ENCODE data around the gene NRL.

NRL gene

DNA sequence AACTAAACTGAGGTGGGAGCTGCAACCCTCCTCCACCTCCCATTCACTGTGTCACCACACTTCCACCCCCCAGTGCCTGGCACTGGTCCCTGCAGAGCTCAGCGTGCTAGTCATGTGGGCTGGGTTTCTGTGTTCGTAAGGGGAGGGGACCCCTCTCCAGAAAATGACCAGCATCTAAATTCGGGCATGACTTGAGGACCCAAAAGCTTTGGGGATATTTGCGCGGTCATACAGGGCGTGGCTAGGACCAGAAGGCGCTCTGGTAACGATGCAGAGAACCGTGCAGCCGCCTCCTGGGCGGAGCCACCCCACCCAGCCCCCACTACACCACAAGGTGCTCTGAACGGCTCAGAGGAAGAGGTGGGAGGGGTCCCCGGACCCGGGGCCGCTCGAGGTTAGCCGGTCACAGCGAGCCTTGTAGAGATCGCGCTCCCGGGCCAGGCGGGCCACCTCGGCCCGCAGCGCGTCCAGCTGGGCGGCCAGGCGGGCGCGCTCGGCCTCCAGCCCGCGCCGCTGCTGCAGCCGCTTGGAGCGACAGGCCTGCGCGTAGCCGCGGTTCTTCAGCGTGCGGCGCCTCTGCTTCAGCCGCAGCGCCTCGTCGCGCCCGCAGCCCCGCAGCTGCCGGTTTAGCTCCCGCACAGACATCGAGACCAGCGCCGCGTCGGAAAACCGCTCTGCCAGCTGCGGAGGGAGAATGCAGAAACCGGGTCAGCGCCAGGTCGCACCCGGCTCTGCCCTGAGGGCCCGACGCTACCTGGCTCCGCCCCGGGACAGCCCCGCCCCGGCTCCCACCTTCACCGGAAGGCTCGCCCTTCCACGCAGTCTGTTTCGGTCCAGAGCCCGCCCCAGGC is 33.6 kb downstream of the NRL start:
- DNase-seq = peak; percentile 13 to 14

DNA sequence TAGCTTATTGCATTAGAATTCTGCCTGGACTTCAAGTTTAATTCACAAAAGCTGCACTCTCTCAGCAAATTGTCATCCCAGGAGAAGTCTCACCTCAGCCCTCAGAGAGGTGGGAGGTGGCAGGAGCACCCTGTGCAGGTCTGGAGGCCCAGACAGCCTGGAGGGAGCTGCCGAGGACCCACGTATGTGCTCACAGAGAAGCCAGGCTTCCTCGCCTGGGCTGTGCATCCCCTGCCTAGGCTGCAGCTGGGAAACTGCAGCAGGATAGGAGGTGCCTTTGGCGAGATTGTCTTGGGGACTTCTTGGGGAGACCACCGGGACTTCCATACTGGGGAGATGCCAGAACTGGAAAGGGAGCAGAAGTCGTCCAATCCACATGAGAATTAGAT is 34.6 kb downstream of the NRL start:
- DNase-seq = no peak

DNA sequence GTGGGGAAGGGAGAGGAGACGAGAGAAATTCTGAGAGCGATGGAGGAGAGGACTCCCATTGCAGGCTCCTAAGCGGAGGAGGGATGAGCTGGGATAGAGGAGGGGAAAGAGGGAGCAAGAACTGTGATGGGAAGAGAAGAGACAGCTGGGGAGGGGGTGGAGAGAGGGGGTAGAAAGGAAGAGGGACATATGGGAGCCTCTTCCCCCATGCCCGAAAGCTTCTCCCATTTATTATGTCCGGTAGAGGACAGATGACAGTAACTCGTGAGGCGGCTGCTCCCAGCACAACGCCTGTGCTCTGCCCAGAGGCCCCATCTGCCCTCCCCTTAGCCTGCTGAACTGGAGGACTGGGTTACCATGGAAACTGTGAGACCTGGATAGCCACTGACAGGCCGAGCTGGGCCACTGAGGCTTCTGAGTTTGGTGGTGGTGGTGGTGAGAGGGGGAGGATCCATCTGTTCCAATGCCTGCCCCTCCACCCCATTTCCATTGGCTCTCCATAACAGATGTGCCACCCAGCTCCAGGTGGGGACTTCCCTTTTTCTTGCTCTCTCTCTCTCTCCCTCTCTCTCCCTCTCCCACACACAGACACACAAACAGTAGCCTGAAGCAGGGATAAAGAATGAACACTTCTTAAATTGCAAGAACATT is 35.1 kb downstream of the NRL start:
- DNase-seq = no peak

DNA sequence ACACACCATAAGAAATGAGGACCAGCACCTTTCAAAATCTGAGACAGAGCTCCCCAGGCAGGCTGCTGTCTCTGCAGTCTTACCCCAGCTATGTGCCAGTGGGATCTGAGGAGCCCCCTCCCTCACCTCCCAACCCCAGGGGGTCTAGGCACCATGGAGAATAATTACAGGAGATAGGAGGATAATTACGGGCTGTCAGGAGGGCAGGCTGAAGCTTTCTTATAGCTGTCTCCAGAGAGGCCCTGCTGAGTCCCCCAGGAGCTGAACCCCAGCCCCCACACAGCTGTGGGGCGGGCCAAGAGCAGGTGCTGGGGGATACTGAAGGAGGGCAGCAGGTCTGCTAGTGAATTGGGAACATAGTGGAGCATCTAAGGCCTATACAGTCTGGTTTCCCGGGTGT is 36.6 kb downstream of the NRL start:
- DNase-seq = no peak

DNA sequence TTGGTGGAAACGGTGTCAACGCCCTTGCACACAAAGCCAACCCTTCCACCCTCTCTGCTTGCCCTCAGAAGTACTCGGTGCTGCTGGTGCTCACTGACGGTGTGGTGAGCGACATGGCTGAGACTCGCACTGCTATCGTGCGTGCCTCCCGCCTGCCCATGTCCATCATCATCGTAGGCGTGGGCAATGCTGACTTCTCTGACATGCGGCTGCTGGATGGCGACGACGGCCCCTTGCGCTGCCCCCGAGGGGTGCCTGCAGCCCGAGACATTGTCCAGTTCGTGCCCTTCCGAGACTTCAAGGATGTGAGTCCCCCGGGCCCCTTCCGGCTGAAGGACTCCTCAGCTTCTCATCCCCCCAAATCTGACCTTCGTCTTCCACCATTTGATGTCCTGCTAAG is 37.7 kb downstream of the NRL start:
- DNase-seq = no peak

DNA sequence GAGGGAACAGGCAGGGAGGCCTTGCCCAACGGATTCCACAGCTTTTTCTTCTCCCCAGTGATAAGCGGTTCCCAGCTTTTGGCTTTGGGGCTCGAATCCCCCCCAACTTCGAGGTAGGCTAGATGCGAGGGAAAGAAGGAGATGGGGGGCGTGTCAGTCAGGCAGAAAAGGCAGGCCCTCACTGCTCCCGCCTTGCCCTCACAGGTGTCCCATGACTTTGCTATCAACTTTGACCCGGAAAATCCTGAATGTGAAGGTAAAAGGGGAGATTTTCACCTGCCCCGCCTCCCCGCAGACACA is 38.5 kb downstream of the NRL start:
- DNase-seq = no peak

DNA sequence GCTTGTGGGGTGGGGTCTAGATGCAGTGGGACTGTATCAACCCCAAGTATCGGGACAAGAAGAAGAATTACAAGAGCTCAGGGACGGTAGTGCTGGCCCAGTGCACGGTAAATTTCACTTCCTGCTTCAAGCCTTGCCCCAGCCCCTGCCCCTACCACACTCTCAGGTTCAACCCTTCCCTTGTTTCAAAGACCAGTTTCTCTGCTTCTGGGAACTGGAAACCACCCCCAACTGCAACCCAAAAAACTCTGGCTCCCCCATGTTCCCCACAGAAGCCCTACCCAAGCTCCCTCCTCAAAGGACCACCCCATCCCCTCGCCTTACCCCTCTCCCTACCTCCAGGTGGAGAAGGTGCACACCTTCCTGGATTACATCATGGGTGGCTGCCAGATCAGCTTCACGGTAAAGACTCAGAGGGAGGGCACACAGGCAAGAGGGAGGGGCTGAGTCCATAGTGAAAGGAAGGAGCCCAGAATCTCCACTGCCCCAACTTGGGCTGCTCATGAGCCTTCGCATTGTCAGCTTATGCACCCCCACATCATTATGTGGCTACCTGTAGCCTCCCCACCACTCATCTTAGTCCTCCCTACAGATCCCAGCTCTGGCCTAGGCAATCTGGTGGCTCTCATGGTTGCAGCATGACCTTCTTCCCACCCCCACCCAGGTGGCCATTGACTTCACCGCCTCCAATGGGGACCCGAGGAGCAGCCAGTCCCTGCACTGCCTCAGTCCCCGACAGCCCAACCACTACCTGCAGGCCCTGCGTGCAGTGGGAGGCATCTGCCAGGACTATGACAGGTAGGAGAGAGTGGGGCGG is 39.1 kb downstream of the NRL start:
- DNase-seq = no peak

DNA sequence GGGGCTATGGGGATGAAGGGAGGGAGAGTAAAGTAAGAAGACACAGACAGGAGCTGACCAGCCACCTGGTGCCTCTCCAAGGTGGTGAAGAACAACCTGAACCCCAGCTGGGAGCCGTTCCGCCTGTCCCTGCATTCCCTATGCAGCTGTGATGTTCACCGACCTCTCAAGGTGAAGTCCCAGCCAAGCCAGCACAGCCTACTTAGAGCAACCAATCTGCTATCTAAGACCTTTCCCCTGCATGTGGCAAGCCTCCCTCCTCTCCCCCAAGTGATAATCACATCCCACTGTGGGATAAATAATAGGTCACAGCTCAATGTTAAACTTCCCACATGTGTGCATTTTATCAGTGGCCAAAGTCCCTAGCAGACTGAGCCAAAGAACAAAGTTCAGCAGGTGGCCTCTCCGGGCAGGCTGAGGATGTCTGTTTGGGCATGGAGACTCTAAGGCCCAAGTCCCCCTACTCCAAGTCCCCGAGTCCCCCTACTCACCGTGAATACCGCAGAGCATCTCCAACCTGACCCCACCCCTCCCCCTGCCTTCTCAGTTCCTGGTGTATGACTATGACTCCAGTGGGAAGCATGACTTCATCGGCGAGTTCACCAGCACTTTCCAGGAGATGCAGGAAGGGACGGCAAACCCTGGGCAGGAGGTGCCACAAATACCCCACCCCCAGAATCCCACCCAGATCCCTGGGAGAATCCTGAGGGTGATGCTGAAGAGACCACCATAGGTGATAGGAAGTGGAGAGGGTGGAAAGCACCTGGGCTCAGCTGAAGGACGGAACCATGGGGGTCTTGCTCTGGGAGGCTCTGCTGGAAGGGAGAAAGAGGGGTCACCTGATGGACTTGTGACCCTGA is 39.9 kb downstream of the NRL start:
- DNase-seq = no peak

DNA sequence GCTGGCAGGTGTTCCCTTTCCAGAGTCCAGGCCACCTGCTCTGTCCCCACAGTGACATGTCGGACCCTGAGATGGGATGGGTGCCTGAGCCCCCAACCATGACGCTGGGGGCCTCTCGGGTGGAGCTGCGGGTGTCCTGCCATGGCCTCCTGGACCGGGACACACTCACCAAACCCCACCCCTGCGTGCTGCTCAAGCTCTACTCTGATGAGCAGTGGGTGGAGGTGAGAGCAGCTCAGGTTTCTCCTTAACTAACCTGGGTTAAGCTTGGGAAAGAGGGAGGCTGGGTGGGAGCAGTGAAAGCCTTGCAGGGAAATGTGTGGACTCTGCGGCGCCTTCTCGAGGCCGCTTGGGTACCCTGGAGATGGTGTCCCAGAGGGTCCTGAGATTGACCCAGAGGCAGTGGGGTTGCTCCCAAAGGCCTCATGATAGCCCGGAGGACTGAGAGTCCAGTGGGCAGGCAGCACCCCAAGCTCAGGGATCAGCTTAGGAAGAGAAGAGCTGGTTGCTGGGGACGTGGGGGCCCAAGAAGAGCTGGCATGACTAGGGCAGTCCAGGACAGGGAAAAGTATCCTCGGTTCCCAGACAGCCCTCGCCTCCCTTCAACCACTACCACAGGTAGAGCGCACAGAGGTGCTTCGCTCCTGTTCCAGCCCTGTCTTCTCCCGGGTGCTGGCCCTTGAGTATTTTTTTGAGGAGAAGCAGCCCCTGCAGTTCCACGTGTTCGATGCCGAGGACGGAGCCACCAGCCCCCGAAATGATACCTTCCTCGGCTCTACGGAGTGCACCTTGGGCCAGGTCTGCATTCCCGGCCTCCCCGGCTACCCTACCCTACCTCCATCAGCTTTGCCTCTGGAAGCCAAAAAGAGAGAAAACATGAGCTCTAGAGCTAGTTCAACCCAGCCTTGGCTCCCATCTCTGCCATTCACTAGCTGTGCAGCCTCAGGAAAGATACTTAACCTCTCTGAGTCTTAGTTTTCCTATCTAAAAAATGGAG is 41.6 kb downstream of the NRL start:
- no peak for DNase-seq

DNA sequence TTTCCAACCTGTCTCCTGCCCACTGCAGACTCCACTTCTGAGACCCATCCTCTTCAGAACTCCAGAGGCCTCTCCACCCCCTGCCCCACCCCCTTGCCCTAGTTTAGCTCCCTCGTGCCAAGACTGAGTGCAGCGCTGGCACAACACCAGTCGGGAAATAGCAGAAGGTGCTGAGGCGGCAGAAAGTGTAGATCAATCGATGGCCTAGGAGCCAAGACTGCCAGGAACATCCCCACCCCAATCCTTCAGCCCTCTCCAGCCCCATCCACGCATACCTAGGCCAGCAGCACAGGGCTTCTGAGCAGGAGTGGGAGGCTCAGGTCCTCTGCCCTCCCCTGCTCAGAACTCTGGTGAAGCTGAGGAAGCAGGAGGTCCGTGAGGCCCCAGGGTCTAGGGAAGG is 42.3 kb downstream of the NRL start:
- no peak for DNase-seq

DNA sequence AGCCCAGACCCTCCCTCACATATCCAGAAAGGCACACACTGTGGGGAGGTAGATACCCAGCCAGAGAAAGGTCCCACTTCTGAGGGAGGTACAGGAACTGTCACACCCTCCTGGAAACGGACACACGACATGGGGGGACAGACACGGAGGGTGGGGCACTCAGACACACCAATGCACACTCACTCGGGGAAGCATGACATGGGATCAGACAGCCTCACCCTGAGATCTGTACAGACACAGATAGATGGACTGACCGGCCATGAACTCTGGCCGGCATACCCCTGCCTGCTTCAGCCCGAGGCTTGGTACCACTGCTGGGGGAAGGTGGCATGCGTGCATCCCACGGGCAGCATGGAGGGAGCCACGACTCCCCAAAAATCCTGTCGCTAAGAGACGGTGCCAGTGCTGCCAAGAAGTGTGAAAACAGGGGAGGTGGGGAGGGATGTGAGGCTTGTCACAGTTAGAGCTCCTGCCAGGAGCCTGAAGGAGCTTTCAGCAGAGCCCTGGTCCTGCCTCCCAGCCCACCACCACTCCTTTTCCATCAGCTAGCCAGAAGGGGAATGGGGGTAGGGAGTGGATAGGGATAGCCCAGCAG is 42.8 kb downstream of the NRL start:
- no peak for DNase-seq

DNA sequence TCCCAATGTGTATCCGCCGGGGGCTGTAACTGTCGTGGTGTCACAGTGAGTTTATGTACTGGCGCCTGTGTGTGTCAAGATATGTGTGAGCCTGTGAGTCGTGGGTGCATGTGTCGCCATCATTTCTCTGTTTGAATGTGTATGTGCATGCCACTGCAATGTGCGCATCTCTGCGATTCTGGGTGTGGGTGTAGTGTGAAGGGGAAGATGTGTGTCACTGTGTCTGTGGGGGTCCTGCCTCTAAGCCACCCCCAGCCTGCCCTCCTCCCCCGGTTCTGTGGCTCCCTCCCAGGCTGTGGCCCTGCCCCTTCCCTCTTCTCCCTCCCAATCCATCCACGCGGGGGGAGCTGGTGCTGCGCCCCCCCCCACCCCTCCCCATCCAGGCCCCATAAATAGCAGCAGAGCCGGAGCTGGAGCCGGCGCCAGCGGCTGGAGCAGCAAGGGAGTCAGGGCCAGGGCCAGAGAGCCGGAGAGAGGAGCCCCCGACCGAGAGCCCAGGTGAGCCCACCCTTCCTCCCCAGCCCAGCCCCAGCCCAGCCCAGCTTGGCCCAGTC is 43.5 kb downstream of the NRL start, which contains the start of gene CPNE6:
Gene CPNE6 (plus strand): TSS at position 419 of the 554 bp plus-strand sequence. CDS start 1,375 bp downstream, outside the sequence.
- DNase-seq = no peak

DNA sequence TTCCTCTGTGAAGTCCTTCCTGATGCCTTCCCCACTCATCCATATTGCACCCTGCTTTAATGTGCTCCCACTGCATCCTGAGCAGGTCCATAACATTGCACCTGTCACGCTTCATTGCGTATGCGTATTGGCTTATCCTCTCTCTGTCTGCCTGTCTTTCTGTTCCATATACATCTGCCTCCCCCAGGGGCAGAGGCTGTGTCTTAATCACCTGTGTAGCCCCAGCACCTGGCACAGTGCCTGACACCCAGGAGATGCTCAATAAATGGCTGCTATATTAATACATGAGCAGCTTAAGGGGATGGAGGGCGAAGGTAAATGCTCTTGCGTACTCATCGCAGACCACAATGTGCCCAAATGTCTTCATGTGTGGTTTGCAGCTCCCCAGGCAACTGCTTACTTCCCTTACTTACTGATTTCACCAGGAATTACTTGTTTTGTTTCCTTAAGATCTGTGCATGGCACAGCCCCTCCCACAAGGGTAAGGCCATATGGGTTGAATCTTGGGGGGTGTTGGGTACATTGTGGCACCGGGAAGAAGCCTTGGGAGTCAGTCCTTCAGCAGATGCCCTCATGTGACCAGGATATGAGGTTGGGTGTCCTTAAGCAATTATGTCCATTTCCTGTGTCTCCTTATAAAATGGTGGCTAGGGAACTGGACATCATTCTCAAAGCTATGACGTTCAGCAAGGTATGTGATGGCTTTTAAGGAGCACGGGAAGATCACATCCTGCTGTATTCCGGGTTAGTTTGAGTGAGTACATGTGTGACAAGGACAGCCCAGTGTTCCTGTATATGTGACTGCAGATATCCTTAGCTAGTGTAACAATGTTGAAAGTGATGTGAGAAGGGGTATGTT is 44.2 kb downstream of the NRL start:
- DNase-seq = no peak

DNA sequence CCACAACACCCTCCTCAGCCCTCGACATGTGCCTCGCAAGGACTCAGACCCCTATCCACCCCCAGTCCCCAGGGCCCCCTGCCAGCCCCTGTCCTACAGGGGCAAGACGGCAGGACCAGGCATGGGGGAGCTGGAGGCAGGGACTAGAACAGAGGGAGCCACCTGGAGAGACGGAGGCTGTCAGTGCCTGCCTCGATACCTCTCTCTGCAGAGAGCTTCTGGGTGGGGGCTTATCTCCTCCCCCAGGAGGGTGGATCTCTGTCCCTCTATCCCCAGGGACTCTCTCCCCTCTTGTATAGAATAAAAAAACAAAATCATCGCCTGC is 45.4 kb downstream of the NRL start:
- no peak for DNase-seq

DNA sequence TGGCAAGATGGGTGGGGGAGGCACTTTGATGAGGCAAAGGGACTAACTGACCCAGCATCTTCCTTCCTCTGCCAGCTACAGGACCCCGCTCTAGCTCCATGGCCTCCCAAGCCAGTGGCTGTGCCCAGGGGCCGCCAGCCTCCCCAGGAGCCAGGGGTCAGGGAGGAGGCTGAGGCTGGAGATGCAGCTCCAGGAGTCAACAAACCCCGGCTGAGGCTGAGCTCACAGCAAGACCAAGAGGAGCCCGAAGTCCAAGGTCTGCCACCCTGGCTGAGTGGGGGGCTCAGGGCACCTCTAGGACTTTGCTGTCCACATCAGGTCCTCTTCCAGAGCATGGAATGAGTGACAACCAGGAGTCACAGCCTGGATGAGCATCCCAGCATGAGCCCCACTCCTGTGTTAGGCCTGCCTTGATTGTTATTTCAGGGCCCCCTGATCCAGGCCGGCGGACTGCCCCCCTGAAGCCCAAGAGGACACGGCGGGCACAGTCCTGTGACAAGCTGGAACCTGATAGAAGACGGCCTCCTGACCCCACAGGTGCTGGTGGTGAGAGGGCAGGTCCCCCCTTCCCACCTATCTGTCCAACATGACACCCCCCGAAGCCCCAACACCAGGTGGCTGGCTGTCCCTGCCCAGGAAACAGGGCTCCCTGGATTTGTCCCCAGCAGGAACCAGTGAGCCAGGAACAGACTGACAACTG is 45.9 kb downstream of the NRL start:
- DNase-seq = no peak

DNA sequence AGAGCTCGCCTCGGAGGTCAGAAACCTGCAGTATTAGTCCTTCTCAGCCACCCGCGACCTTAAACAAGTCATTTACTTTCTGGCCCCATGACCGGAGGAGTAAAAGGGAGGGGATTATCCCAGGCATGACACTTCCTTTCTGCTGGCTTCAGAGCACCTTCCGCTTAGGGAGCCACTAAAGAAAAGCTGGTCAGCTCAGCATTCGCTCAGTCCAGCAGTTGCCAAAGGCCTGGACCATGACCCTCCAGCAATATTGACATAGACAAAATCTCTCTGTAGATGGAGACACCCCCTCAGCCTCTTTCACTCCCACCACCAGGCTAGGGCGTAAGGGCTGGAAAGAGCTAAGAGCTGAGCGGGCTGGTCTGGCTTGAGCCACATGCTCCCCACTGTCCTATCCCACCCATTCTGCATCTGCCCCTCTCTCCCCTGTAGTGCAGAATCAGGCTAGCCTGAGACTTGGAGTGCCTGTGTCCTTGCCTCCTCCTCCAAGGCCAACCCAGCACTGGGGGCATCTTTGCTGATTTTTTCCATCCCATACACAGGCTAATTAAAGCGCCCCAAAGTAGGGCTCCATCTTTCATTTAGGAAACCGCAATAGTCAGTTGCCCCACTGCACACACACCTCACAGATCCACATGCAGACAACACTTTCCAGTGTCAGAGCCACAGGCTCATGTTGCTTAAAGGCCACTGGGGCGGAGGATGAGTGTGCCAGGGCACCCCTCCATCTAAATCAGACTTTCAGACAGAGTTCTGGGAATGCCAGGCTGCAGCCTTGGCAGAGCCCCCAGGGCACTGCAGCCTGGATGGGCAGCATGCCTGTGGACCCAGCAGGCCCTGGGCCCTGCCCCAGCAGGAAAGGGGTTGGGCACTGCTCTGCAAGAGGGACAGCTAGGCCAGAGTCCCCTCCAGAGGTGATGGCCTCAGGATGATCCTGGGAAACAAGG is 47.3 kb downstream of the NRL start:
- no peak for DNase-seq

DNA sequence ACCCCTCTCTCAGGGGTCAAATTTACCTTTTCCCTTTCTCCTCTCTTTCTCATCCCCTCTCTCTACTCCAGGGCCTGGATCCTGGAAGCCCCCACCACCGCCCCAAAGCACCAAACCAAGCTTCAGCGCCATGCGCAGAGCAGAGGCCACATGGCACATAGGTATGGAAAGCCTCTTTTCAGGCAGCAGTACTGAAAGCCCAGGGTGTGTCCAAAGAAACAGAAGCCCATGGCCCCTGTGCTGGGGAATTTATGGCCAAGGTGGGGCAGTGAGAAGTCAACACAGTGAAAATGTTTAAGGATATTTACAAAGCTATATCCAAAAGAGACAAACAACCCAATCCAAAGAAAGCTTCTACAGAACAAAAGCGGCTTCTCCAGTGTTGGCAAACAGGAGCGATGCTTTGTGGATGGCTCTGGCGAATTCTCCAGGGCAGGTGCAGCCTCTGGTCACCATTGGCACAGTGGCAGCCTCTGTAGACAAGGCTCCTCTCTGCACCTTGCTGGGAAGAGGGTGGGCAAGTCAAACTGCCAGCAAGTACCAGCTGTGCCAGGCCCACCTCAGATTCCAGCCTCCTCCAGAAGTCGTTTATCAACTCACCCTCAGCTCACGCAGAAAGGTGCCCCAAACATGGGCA is 48.1 kb downstream of the NRL start:
- no peak for DNase-seq

DNA sequence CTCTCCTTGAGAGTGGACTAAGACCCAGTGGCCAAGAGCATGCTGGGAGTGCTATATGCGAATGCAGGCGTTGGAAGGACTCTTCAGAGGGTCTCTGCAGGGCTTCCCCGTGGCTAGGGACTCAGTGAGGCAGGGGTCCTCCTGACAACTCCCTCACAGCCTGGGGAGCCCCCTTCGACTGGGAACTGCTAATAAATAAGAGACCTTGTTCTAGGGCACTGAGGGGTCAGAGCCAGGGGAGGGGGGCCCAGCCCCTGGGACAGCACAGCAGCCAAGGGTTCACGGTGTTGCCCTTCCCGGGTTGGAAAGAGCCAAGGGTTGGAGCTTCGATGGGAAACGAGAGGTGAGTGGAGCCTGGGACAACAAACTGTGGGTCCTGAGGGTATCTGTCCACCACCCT is 49.3 kb downstream of the NRL start:
- DNase-seq = no peak

Measured in SW 1271 (cell line).